Loucy (cell line): ENCODE data around the gene AGAP4.

Source experiments
- EZH2phosphoT487 ChIP-seq: fragments of 200-600 bp; IDR thresholded peaks from 2 replicates; pipeline ENCODE4 v1.6.1; 2018; ENCODE audit warnings: antibody characterized with exemption, mild to moderate bottlenecking, moderate library complexity, borderline replicate concordance
- TF ChIP-seq, protein P1 (sequence below): fragments of 200-600 bp; sonication (generic); conservative IDR thresholded peaks from 2 replicates; pipeline ENCODE4 v1.5.1; 2014; ENCODE audit warnings: mild to moderate bottlenecking, antibody characterized with exemption, low read length

DNA sequence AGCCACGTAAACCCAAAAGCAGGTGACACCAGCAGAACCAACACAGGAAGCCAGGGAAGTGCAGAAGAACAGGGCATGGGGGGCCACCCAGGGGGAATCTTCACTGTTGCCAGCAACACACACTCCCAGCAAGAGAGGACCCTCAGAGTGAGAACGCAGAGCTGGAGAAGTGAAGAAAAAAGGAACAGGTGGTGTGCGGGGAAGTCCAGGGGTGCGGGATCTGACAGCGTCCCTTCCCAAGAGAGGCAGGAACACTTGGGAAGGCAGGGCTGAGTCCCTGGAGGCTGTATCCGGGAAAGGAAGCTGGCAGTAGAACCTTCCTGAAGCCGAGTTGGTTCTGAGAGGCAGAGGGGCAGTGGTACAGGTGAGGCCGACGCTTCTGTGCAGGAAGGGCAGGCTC lies 27.7 kb downstream of the AGAP4 start:
- TF ChIP-seq, protein P1, sequence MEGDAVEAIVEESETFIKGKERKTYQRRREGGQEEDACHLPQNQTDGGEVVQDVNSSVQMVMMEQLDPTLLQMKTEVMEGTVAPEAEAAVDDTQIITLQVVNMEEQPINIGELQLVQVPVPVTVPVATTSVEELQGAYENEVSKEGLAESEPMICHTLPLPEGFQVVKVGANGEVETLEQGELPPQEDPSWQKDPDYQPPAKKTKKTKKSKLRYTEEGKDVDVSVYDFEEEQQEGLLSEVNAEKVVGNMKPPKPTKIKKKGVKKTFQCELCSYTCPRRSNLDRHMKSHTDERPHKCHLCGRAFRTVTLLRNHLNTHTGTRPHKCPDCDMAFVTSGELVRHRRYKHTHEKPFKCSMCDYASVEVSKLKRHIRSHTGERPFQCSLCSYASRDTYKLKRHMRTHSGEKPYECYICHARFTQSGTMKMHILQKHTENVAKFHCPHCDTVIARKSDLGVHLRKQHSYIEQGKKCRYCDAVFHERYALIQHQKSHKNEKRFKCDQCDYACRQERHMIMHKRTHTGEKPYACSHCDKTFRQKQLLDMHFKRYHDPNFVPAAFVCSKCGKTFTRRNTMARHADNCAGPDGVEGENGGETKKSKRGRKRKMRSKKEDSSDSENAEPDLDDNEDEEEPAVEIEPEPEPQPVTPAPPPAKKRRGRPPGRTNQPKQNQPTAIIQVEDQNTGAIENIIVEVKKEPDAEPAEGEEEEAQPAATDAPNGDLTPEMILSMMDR = no peak
- no peak for TF ChIP-seq EZH2phosphoT487
